HEK293 (cell line): ENCODE data around the gene DNAJB2.

ENCODE experiments used
- GLI4 ChIP-seq: fragments of 450-650 bp; formaldehyde crosslinking; IDR thresholded peaks from 2 replicates; pipeline ENCODE4 v1.5.1; 2016; ENCODE audit warnings: missing biosample characterization, missing genetic modification characterization
- HOXA7 ChIP-seq: sonication (generic); formaldehyde crosslinking; IDR thresholded peaks from 2 replicates; pipeline ENCODE4 v1.8.1; 2022; ENCODE audit warnings: missing genetic modification reagents, borderline replicate concordance
- HOXD13 ChIP-seq: sonication (generic); formaldehyde crosslinking; IDR thresholded peaks from 2 replicates; pipeline ENCODE4 v1.8.0; 2022; ENCODE audit warnings: missing genetic modification reagents, borderline replicate concordance
- KLF9 ChIP-seq: fragments of 450-650 bp; formaldehyde crosslinking; IDR thresholded peaks from 2 replicates; pipeline ENCODE4 v1.5.1; 2016; ENCODE audit warnings: missing biosample characterization, missing genetic modification characterization, low read depth
- MYNN ChIP-seq: fragments of 450-650 bp; formaldehyde crosslinking; IDR thresholded peaks from 2 replicates; pipeline ENCODE4 v1.5.1; 2016; ENCODE audit warnings: missing biosample characterization, missing genetic modification characterization, borderline replicate concordance
- REPIN1 ChIP-seq: fragments of 450-650 bp; formaldehyde crosslinking; IDR thresholded peaks from 2 replicates; pipeline ENCODE4 v1.5.1; 2017; ENCODE audit warnings: missing biosample characterization, missing genetic modification characterization, low read depth
- SCRT2 ChIP-seq: fragments of 450-650 bp; formaldehyde crosslinking; IDR thresholded peaks from 2 replicates; pipeline ENCODE4 v1.5.1; 2016; ENCODE audit warnings: missing biosample characterization, missing genetic modification characterization
- TCF7L2 ChIP-seq: IDR thresholded peaks from 2 replicates; pipeline ENCODE4 v1.6.1; 2011; ENCODE audit warnings: low read depth, mild to moderate bottlenecking, inconsistent platforms, low read length, moderate library complexity, borderline replicate concordance
- ZFHX2 ChIP-seq: fragments of 450-650 bp; formaldehyde crosslinking; conservative IDR thresholded peaks from 2 replicates; pipeline ENCODE4 v1.5.1; 2016; ENCODE audit warnings: missing biosample characterization, missing genetic modification characterization
- ZFP69B ChIP-seq: fragments of 450-650 bp; formaldehyde crosslinking; IDR thresholded peaks from 2 replicates; pipeline ENCODE4 v1.5.1; 2016; ENCODE audit warnings: missing biosample characterization, missing genetic modification characterization
- ZNF121 ChIP-seq: fragments of 450-650 bp; formaldehyde crosslinking; IDR thresholded peaks from 2 replicates; pipeline ENCODE4 v1.5.1; 2016; ENCODE audit warnings: missing biosample characterization, missing genetic modification characterization
- ZNF175 ChIP-seq: fragments of 450-650 bp; formaldehyde crosslinking; IDR thresholded peaks from 2 replicates; pipeline ENCODE4 v1.5.1; 2016; ENCODE audit warnings: missing biosample characterization, missing genetic modification characterization
- ZNF341 ChIP-seq: fragments of 450-650 bp; formaldehyde crosslinking; IDR thresholded peaks from 2 replicates; pipeline ENCODE4; 2016; ENCODE audit warnings: low read depth, missing biosample characterization, missing genetic modification characterization
- ZNF48 ChIP-seq: fragments of 450-650 bp; formaldehyde crosslinking; IDR thresholded peaks from 2 replicates; pipeline ENCODE4 v1.5.1; 2016; ENCODE audit warnings: missing biosample characterization, missing genetic modification characterization
- ZNF521 ChIP-seq: fragments of 450-650 bp; formaldehyde crosslinking; IDR thresholded peaks from 2 replicates; pipeline ENCODE4 v1.5.1; 2017; ENCODE audit warnings: missing biosample characterization, mild to moderate bottlenecking, missing genetic modification characterization
- ZNF548 ChIP-seq: fragments of 450-650 bp; formaldehyde crosslinking; IDR thresholded peaks from 2 replicates; pipeline ENCODE4 v1.5.1; 2016; ENCODE audit warnings: missing biosample characterization, missing genetic modification characterization
- ZNF629 ChIP-seq: fragments of 450-650 bp; formaldehyde crosslinking; IDR thresholded peaks from 2 replicates; pipeline ENCODE4 v1.5.1; 2017; ENCODE audit warnings: missing biosample characterization, missing genetic modification characterization
- ZNF670 ChIP-seq: fragments of 450-650 bp; formaldehyde crosslinking; IDR thresholded peaks from 2 replicates; pipeline ENCODE4 v1.5.1; 2016; ENCODE audit warnings: missing biosample characterization, missing genetic modification characterization, low read depth
- ZNF792 ChIP-seq: fragments of 450-650 bp; formaldehyde crosslinking; IDR thresholded peaks from 2 replicates; pipeline ENCODE4 v1.5.1; 2016; ENCODE audit warnings: missing biosample characterization, missing genetic modification characterization
- ZXDB ChIP-seq: fragments of 450-650 bp; formaldehyde crosslinking; IDR thresholded peaks from 2 replicates; pipeline ENCODE4 v1.5.1; 2016; ENCODE audit warnings: missing biosample characterization, missing genetic modification characterization
- TF ChIP-seq, protein P1 (sequence below): fragments of 450-650 bp; formaldehyde crosslinking; IDR thresholded peaks from 2 replicates; pipeline ENCODE4 v1.5.1; 2016; ENCODE audit warnings: missing biosample characterization, missing genetic modification characterization
- TF ChIP-seq, protein P2 (sequence below): fragments of 450-650 bp; formaldehyde crosslinking; IDR thresholded peaks from 2 replicates; pipeline ENCODE4 v1.5.0; 2017; ENCODE audit warnings: missing biosample characterization, missing genetic modification characterization, borderline replicate concordance
- TF ChIP-seq, protein P3 (sequence below): fragments of 450-650 bp; formaldehyde crosslinking; optimal IDR thresholded peaks from 2 replicates; pipeline ENCODE3; 2016; ENCODE audit warnings: missing biosample characterization, mild to moderate bottlenecking, missing genetic modification characterization
- TF ChIP-seq, protein P4 (sequence below): fragments of 450-650 bp; formaldehyde crosslinking; IDR thresholded peaks from 2 replicates; pipeline ENCODE4 v1.5.1; 2016; ENCODE audit warnings: missing biosample characterization, missing genetic modification characterization
- TF ChIP-seq, protein P5 (sequence below): fragments of 450-650 bp; formaldehyde crosslinking; IDR thresholded peaks from 2 replicates; pipeline ENCODE4 v1.5.1; 2016; ENCODE audit warnings: missing biosample characterization, missing genetic modification characterization

The DNAJB2 gene

DNA sequence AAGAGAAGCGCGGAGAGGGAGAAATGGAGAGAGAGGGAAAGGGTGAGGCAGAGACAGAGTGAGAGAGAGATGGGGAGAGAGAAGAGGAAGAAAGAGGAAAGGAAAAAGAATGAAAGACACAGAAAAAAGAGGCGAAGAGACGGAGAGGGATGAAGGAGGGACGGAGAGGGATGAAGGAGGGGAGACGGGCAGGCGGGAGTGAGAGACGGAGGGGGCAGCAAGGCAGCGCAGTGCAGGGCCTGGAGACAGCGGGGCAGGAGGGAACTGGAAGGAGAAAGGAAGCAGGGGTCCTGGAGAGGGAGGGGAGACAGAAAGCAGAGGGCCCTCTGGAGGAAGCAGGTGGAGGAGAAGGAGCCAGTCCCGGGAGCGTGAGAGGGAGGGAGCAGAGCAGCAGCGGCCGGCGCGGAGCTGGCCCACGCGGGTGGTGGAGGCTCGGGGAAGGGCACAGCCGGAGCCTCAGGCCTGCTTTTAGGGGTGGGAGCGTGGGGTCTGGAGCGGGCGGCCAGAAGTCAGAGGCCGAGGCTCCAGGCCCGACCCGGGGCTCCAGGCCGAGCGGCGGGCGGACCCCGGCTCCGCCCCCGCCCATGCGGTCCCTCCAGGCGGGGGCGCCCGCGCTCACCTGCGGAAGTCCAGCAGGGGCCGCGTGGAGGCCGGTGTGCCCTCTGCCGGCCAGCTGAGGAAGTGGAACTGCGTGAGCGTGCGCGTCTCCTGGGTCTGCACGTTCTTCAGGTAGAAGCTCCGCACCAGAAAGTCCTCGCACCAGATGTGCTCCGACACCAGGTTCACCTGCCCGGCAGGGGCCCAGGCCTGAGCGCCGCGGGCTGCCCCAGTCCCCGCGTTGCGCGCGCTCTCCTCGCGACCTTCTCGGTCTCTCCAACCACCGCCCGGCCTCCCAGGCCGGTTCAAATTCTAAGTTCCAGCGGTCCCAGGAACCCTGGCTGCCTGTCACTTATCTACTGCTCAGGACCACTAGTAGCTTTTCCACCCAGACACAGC, 15.5 kb downstream of the DNAJB2 start (continued):
- TF ChIP-seq, protein P1, sequence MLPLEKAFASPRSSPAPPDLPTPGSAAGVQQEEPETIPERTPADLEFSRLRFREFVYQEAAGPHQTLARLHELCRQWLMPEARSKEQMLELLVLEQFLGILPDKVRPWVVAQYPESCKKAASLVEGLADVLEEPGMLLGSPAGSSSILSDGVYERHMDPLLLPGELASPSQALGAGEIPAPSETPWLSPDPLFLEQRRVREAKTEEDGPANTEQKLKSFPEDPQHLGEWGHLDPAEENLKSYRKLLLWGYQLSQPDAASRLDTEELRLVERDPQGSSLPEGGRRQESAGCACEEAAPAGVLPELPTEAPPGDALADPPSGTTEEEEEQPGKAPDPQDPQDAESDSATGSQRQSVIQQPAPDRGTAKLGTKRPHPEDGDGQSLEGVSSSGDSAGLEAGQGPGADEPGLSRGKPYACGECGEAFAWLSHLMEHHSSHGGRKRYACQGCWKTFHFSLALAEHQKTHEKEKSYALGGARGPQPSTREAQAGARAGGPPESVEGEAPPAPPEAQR: no peak
- TF ChIP-seq ZNF175 (tag by site-specific recombination) (no peak), TCF7L2 (no peak), REPIN1 (no peak), ZFHX2 (tag by site-specific recombination) (peak; percentile 77), ZNF121 (no peak), ZNF629 (tag by site-specific recombination) (no peak), SCRT2 (tag by site-specific recombination) (peak; percentile 44), MYNN (no peak), GLI4 (tag by site-specific recombination) (0 out of 2 replicates have a peak, but pooled peaks have one; percentile 33), ZFP69B (no peak), ZNF341 (tag by site-specific recombination) (peak; percentile 86), ZNF792 (tag by site-specific recombination) (no peak), KLF9 (tag by site-specific recombination) (peak; percentile 49), HOXA7 (CRISPR knock-in tag) (no peak), ZNF548 (no peak), ZXDB (tag by site-specific recombination) (0 out of 2 replicates have a peak, but pooled peaks have one; percentile 38), HOXD13 (no peak), ZNF48 (no peak), ZNF521 (0 out of 2 replicates have a peak, but pooled peaks have one; percentile 7), ZNF670 (no peak)
- TF ChIP-seq, protein P2, sequence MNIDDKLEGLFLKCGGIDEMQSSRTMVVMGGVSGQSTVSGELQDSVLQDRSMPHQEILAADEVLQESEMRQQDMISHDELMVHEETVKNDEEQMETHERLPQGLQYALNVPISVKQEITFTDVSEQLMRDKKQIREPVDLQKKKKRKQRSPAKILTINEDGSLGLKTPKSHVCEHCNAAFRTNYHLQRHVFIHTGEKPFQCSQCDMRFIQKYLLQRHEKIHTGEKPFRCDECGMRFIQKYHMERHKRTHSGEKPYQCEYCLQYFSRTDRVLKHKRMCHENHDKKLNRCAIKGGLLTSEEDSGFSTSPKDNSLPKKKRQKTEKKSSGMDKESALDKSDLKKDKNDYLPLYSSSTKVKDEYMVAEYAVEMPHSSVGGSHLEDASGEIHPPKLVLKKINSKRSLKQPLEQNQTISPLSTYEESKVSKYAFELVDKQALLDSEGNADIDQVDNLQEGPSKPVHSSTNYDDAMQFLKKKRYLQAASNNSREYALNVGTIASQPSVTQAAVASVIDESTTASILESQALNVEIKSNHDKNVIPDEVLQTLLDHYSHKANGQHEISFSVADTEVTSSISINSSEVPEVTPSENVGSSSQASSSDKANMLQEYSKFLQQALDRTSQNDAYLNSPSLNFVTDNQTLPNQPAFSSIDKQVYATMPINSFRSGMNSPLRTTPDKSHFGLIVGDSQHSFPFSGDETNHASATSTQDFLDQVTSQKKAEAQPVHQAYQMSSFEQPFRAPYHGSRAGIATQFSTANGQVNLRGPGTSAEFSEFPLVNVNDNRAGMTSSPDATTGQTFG (tag by site-specific recombination): no peak
- TF ChIP-seq, protein P3, sequence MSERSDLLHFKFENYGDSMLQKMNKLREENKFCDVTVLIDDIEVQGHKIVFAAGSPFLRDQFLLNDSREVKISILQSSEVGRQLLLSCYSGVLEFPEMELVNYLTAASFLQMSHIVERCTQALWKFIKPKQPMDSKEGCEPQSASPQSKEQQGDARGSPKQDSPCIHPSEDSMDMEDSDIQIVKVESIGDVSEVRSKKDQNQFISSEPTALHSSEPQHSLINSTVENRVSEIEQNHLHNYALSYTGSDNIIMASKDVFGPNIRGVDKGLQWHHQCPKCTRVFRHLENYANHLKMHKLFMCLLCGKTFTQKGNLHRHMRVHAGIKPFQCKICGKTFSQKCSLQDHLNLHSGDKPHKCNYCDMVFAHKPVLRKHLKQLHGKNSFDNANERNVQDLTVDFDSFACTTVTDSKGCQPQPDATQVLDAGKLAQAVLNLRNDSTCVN (tag by site-specific recombination): peak; percentile 76
- TF ChIP-seq, protein P4, sequence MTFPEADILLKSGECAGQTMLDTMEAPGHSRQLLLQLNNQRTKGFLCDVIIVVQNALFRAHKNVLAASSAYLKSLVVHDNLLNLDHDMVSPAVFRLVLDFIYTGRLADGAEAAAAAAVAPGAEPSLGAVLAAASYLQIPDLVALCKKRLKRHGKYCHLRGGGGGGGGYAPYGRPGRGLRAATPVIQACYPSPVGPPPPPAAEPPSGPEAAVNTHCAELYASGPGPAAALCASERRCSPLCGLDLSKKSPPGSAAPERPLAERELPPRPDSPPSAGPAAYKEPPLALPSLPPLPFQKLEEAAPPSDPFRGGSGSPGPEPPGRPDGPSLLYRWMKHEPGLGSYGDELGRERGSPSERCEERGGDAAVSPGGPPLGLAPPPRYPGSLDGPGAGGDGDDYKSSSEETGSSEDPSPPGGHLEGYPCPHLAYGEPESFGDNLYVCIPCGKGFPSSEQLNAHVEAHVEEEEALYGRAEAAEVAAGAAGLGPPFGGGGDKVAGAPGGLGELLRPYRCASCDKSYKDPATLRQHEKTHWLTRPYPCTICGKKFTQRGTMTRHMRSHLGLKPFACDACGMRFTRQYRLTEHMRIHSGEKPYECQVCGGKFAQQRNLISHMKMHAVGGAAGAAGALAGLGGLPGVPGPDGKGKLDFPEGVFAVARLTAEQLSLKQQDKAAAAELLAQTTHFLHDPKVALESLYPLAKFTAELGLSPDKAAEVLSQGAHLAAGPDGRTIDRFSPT (tag by site-specific recombination): no peak
- TF ChIP-seq, protein P5, sequence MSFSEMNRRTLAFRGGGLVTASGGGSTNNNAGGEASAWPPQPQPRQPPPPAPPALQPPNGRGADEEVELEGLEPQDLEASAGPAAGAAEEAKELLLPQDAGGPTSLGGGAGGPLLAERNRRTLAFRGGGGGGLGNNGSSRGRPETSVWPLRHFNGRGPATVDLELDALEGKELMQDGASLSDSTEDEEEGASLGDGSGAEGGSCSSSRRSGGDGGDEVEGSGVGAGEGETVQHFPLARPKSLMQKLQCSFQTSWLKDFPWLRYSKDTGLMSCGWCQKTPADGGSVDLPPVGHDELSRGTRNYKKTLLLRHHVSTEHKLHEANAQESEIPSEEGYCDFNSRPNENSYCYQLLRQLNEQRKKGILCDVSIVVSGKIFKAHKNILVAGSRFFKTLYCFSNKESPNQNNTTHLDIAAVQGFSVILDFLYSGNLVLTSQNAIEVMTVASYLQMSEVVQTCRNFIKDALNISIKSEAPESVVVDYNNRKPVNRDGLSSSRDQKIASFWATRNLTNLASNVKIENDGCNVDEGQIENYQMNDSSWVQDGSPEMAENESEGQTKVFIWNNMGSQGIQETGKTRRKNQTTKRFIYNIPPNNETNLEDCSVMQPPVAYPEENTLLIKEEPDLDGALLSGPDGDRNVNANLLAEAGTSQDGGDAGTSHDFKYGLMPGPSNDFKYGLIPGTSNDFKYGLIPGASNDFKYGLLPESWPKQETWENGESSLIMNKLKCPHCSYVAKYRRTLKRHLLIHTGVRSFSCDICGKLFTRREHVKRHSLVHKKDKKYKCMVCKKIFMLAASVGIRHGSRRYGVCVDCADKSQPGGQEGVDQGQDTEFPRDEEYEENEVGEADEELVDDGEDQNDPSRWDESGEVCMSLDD (tag by site-specific recombination): no peak
